Subcutaneous preadipocyte (primary cell): ENCODE results near the gene BBS12. TPM values are rescaled to one million over a fixed set of nuclear protein-coding genes. Genes with fewer than 3 reads are reported as not detected.

Source experiments
- total RNA-seq: library from RNA; depleted of rRNA; stranded (reverse); fragments of >200 nt; gene quantifications from 2 replicates; pipeline ENCODE4 v1.2.3, GENCODE V29; 2012

Gene BBS12
- 4.3 and 6.2 TPM in 2 replicates for total RNA-seq

DNA sequence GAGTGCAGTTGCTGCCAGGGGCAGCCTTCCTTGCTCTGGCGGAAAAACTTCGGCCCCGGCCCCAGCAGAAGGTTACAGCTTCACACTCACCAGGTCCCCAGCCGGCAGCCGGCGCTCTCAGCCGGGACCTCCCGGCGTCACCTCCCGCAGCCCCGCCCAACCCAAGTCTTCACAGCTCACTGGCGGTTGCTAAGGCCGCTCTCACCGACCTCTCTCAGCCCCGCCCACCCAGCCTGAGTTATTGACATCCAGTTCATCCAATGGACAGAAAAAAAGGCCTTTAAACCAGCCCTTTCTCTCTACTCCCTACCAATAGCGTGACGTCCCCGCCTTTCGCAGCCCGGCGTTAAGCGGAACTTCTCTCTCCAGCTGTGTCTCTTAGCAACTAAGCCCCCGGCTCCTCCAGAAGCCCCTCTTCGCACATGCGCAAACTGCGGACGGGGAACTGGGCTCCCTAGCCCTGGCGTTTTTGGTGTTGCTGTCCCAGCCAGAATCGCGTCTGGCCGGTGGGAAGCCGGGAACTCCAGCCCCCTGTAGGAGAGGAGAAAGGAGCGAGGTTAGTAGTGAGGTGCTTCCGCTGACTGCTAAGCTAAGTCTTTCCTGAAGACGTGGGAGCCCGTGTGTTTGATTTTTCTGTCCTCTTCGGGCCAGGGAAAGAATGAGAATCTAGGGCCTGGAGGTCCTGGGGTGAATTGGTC, at the start of gene BBS12:
Gene BBS12 (plus strand): TSS at position 376 of the 698 bp plus-strand sequence. CDS start 9,189 bp downstream, outside the sequence.

Other genes with a start within 250 kb of the BBS12 start
- gene IL21, start 111.6 kb upstream of the BBS12 start, total RNA-seq: not detected in 2 replicates
- gene FGF2, start 94.1 kb downstream of the BBS12 start, total RNA-seq: 12.1 and 17.8 TPM in 2 replicates
- gene NUDT6, start 189.9 kb downstream of the BBS12 start, total RNA-seq: 8.4 and 11.8 TPM in 2 replicates